Measurements from ENCODE around the gene DCTD.

GRCh38 chr4:182880387-182881356 lies 36.5 kb downstream of the DCTD start:
- no peak for TF ChIP-seq POLR2A (IDR thresholded peaks at IDR 0.05)
- no peak for TF ChIP-seq CTCF (IDR thresholded peaks at IDR 0.05)
